AG04449 (cell line): ENCODE results near the gene SCUBE2.

Source experiments
- CTCF ChIA-PET: fragments of 350-600 bp; formaldehyde crosslinking; extraction: SDS; loops from one replicate; lab custom pipeline; 2021; ENCODE audit warnings: antibody characterized with exemption; lab: Yijun Ruan, JAX
- POLR2A ChIA-PET: fragments of 400-600, 350-600 bp; formaldehyde crosslinking; extraction: SDS; loops from one replicate; lab custom pipeline; 2020; ENCODE audit warnings: antibody characterized with exemption, inconsistent platforms; lab: Yijun Ruan, JAX
- DNase-seq: peaks from one replicate; pipeline ENCODE4 v3.0.0-alpha.2; 2010; ENCODE audit warnings: low read depth, low spot score
- H3K4me3 ChIP-seq: 2 replicates; pipeline ENCODE4 v1.5.1; 2011; ENCODE audit warnings: low read depth, mild to moderate bottlenecking, control low read depth, low read length
- CTCF ChIP-seq: IDR thresholded peaks from one replicate; pipeline ENCODE4 v1.5.1; 2011; ENCODE audit warnings: mild to moderate bottlenecking, moderate library complexity, low read length, control low read depth, inconsistent platforms; ENCODE audit not compliant: insufficient read depth; ENCODE audit errors: missing control alignments

Gene SCUBE2

DNA sequence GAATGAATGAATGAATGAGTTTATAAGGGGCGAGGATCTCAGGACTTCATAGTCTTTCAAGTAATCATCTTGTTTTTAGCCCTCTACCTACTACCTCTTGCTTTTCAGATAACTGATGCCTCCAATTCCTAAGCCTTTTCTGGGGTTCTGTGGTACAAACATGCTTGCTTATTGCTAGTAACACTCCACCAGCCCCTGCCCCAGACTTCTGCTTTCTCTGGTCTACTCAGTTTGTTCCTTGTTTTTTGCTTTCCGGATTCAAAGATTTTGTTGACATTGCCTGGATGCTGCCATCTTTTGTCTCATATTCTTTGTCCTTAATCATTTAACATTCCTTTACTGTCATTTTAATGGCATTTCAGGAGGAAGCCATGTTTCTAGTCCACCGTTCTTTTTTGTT lies 118.3 kb downstream of the SCUBE2 start:
- no peak overlapping the region for H3K4me3 ChIP-seq
- POLR2A ChIA-PET: no interaction called here
- CTCF ChIA-PET: interaction anchor here (1.0 kb wide), 1 partner anchor 9 kb away, joined by 3 read pairs; the partner anchor contains the start of gene TMEM9B
- no peak for DNase-seq
- TF ChIP-seq CTCF: no peak

- no peak overlapping the region for H3K4me3 ChIP-seq
- DNase-seq: no peak
- TF ChIP-seq CTCF: no peak
- ChIA-PET CTCF (interaction anchor here (1.0 to 1.6 kb wide), 3 partner anchors 8 to 11 kb away, joined by 3 read pairs; partner anchors contain the start of gene TMEM9B), POLR2A (no interaction called here)
These were observed 119.5 kb downstream of the SCUBE2 start for GRCh38 chr11:8971924-8972316.

GRCh38 chr11:8971196-8971923 lies 120.0 kb downstream of the SCUBE2 start:
- POLR2A ChIA-PET: no interaction called here
- CTCF ChIA-PET: interaction anchor here (1.5 to 1.6 kb wide), 2 partner anchors 10 to 11 kb away, joined by 3 read pairs; no protein-coding TSS in a partner anchor
- TF ChIP-seq CTCF: no peak
- no peak for DNase-seq
- H3K4me3 ChIP-seq: no peak overlapping the region
